DND-41 (cell line): ENCODE results near the gene ENDOD1.

Experiments used
- ATAC-seq: fragments of 200-7000 bp; cut with Tn5 transposase; 3 replicates; pipeline ENCODE4 v1.9.1; 2021; ENCODE audit warnings: low read depth; ENCODE audit not compliant: insufficient read depth
- DNase-seq: peaks from one replicate; pipeline ENCODE4 v3.0.0-alpha.2; 2020
- H2AFZ ChIP-seq: 2 replicates; pipeline ENCODE4 v1.6.0; 2012; ENCODE audit warnings: low read depth, low read length
- H3K27ac ChIP-seq: 2 replicates; pipeline ENCODE4 v1.5.1; 2012; ENCODE audit warnings: low read length, inconsistent platforms
- H3K27me3 ChIP-seq: fragments of 200-600 bp; sonication (generic); 2 replicates; pipeline ENCODE4 v1.6.0; 2012; ENCODE audit warnings: low read length, mild to moderate bottlenecking, inconsistent platforms; ENCODE audit not compliant: insufficient read depth, poor library complexity
- H3K36me3 ChIP-seq: 2 replicates; pipeline ENCODE4 v1.5.1; 2012; ENCODE audit warnings: low read length, inconsistent platforms; ENCODE audit not compliant: insufficient read depth
- H3K4me1 ChIP-seq: 2 replicates; pipeline ENCODE4 v1.5.1; 2012; ENCODE audit warnings: mild to moderate bottlenecking, low read length; ENCODE audit not compliant: insufficient read depth
- H3K4me2 ChIP-seq: 2 replicates; pipeline ENCODE4 v1.6.0; 2012; ENCODE audit warnings: mild to moderate bottlenecking, moderate library complexity, low read length, inconsistent platforms; ENCODE audit not compliant: insufficient read depth
- H3K4me3 ChIP-seq, 2 experiments: fragments of 200-600 bp in 1 of 2; shearing (Covaris generic) in 1 of 2; 2 replicates each; pipeline ENCODE4 v1.5.1; 2012 to 2016; ENCODE audit warnings: inconsistent platforms in 2 of 2, low read length in 2 of 2, mild to moderate bottlenecking in 2 of 2, low read depth in 1 of 2, moderate library complexity in 1 of 2
- H3K79me2 ChIP-seq: 2 replicates; pipeline ENCODE4 v1.6.0; 2012; ENCODE audit warnings: low read length, inconsistent platforms; ENCODE audit not compliant: insufficient read depth
- H3K9ac ChIP-seq: 2 replicates; pipeline ENCODE4 v1.6.0; 2012; ENCODE audit warnings: low read depth, mild to moderate bottlenecking, inconsistent platforms, low read length, moderate library complexity
- H3K9me3 ChIP-seq: 2 replicates; pipeline ENCODE4 v1.5.1; 2012; ENCODE audit warnings: low read length, moderate library complexity, mild to moderate bottlenecking, inconsistent platforms; ENCODE audit not compliant: insufficient read depth, severe bottlenecking
- H4K20me1 ChIP-seq: 2 replicates; pipeline ENCODE4 v1.6.0; 2012; ENCODE audit warnings: low read length; ENCODE audit not compliant: insufficient read depth
- EZH2 ChIP-seq: IDR thresholded peaks from 3 replicates; pipeline ENCODE4 v1.6.1; 2012; ENCODE audit warnings: borderline replicate concordance, low read depth, mild to moderate bottlenecking, moderate library complexity, low read length, inconsistent platforms; ENCODE audit not compliant: severe bottlenecking
- TF ChIP-seq, protein P1 (sequence below): IDR thresholded peaks from 2 replicates; pipeline ENCODE4 v1.5.1; 2012; ENCODE audit warnings: borderline replicate concordance, low read length, moderate library complexity, mild to moderate bottlenecking; ENCODE audit not compliant: poor library complexity, severe bottlenecking; ENCODE audit errors: extremely low read depth

Gene ENDOD1

DNA sequence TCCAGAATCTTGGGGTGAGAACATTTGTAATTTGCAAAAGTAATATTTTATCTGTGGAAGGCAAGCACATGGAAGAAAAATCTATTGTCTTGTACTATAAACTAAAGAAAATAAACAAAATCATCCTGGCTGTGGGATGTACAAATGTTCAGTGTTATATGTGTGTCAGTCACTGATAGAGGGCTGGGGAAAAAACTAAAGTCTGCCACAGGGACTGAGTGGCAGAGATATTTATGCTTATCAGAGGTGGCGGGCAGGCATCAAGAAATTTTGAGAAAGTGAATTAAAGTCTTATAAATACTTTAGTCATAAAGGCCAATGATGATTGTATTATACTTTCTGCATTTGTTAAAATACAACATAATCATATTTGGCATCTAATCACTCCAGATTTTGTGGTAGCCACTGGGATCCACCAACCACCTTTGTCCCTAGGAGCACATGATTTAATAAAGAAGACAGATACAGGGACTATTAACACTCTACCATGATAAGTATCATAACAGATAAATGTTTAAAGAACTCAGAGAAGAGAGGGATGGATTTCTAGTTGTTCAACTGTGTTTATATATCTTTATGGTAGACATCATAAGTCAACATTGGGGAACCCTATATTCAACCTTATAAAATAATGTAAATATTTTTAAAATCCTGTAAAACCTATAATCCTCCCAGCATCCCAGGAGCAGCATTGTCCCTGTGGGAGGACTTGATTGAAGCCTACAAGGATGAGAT is 2.6 kb upstream of the ENDOD1 start:
- Histone ChIP-seq H3K27me3 (peaks cover 3% of the 10 kb centered on the region), H4K20me1 (no peaks in the 10 kb centered on the region), H3K4me1 (peaks cover 25% of the 10 kb centered on the region), H2AFZ (no peak overlapping the region), H3K36me3 (no peaks in the 10 kb centered on the region), H3K79me2 (no peaks in the 10 kb centered on the region), H3K27ac (no peak overlapping the region), H3K9me3 (no peaks in the 10 kb centered on the region), H3K4me3 (no peak overlapping the region), H3K9ac (no peak overlapping the region), H3K4me2 (no peak overlapping the region)
- DNase-seq (no peak), ATAC-seq (no peak)
- no peak for TF ChIP-seq EZH2
- TF ChIP-seq, protein P1, sequence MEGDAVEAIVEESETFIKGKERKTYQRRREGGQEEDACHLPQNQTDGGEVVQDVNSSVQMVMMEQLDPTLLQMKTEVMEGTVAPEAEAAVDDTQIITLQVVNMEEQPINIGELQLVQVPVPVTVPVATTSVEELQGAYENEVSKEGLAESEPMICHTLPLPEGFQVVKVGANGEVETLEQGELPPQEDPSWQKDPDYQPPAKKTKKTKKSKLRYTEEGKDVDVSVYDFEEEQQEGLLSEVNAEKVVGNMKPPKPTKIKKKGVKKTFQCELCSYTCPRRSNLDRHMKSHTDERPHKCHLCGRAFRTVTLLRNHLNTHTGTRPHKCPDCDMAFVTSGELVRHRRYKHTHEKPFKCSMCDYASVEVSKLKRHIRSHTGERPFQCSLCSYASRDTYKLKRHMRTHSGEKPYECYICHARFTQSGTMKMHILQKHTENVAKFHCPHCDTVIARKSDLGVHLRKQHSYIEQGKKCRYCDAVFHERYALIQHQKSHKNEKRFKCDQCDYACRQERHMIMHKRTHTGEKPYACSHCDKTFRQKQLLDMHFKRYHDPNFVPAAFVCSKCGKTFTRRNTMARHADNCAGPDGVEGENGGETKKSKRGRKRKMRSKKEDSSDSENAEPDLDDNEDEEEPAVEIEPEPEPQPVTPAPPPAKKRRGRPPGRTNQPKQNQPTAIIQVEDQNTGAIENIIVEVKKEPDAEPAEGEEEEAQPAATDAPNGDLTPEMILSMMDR = no peak

DNA sequence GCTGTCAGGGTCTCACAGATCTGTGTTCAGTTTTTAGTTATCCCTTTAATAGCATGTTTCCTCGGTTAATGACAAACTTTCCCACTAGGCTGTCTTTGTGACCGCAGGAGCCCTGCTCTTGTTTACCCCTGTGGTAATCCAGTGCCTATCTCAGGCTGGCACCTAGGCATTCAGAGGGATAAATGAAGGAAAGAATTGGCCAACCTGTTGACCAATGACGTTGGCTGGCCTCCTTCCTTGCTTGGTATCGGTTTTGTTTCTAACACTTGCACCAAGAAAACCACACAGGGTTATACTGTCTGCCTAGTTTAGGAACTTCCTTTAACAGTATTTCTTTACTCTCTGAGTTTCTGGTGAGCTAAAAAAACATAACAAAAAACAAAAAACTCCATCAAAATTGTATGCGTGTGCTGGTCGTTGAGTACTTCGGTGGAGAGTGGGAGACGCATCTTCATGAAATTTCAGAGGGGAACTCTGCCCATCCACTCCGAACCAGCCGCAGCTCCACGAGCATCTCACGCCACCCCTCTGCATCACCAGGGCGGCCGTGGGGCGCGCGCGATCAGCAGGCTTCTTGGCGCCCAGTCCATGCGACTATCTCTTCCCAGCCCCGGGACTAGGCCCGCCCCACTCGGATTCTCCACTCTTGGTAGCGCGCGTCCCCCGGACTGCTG is 563 bp upstream of the ENDOD1 start:
- Histone ChIP-seq H4K20me1 (no peaks in the 10 kb centered on the region), H3K4me3 (peak overlapping the region; percentile 22 to 92; a peak in 3 of 4 replicates), H3K79me2 (no peaks in the 10 kb centered on the region), H3K27ac (peak overlapping the region; percentile 64), H3K36me3 (no peaks in the 10 kb centered on the region), H3K4me2 (peak overlapping the region; percentile 96), H3K9me3 (no peaks in the 10 kb centered on the region), H3K4me1 (peaks cover 25% of the 10 kb centered on the region), H2AFZ (peak overlapping the region; percentile 97), H3K9ac (peak overlapping the region; percentile 84), H3K27me3 (peaks cover 3% of the 10 kb centered on the region)
- no peak for DNase-seq
- peak; percentile 51 for ATAC-seq
- TF ChIP-seq EZH2 = no peak
- TF ChIP-seq, protein P1 = no peak

DNA sequence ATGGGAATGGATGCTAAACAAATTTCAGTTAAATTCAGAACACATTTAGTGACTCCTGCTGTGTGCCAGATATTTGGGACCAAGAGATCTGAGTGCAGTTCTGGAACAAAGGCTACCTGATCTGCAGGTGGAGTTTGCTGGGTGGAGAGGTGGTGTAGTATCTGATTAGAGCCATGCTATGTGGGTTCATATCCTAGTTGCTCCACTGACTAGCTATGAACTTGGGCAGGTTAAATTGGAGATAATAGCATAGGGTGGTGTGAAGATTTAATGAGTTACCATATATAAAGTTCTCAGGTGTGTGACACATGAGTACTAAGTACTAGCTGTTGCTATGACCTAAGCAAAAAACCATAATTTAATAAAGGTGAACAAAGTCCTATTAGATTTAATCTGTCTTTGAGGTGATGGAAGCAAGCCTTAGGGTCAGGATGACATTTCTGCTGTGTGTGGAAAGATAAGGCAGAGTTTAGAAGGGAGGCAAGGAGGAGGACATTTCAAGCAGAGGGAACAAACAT is 2.1 kb downstream of the ENDOD1 start:
- H3K4me3 ChIP-seq = no peak overlapping the region
- H3K27me3 ChIP-seq = no peaks in the 10 kb centered on the region
- H3K4me2 ChIP-seq = no peak overlapping the region
- peaks cover 25% of the 10 kb centered on the region for H3K4me1 ChIP-seq
- H3K27ac ChIP-seq = no peak overlapping the region
- no peaks in the 10 kb centered on the region for H3K36me3 ChIP-seq
- H4K20me1 ChIP-seq = no peaks in the 10 kb centered on the region
- ATAC-seq = no peak
- no peak for DNase-seq
- H3K79me2 ChIP-seq = no peaks in the 10 kb centered on the region
- H3K9ac ChIP-seq = no peak overlapping the region
- no peak overlapping the region for H2AFZ ChIP-seq
- TF ChIP-seq, protein P1 = no peak
- no peak for TF ChIP-seq EZH2
- H3K9me3 ChIP-seq = no peaks in the 10 kb centered on the region
